Stimulated activated CD4-positive, alpha-beta T cell treated with anti-CD3 and anti-CD28 coated beads, Interleukin-4, amount 100 ng/mL, for 24 hours (primary cell): ENCODE results near the gene PPM1N.

Experiments
- DNase-seq: peaks from one replicate; pipeline ENCODE4 v3.0.0-alpha.2; 2020

The PPM1N gene

GRCh38 chr19:45492627-45493470 lies 5.4 kb upstream of the PPM1N start:
- no peak for DNase-seq

GRCh38 chr19:45494261-45494916 lies 3.9 kb upstream of the PPM1N start:
- DNase-seq, result no peak

DNA sequence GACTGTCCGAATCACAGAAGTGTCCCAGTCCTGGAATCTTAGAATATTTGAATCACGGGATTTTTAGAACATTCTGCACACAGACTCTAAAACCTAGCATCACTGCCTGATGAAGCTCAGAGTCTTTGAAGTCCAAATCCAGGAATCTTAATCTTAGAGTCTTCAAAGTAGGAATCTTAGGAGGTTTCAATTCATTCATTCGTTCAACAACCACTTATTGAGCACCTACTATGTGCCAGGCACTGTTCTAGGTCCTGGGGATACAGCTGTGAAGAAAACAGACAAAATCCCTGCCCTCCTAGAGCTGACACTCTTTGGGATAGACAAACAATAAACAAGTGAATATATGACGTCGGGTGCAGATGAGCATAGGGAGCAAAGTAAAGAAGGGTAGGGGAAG lies 3.1 kb upstream of the PPM1N start:
- DNase-seq, result no peak

DNA sequence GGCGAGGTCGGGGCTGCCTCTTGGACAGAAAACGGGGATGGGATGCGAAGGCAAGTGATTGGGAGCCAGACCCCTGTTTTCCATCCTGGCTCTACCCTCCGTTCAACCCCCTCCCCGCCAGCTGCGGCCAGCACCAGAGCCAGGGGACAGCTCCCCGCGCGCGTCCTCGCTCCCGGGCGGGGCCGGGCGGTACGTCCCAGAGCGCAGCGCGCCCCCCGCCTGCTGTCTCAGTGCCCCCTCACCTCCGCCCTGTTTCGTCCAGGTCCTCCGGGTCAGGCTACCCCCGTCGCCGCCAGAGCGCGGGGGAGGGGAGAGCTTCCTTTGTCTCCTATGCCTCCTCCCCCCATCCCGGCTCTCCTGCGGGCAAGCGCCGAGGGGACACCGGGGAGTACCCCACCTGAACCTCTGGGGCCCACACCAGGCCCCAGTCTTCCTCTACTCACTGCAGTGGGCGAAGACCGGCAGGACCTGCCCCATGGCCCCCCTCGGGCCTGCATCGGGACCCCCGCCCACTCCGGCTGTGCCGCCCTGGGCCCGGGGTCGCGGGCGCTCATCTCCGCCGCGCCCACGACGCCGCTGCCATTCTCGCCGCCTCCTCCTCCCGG lies 1.8 kb upstream of the PPM1N start:
- peak; percentile 44 for DNase-seq

- no peak for DNase-seq
Measured at GRCh38 chr19:45497791-45498190, 452 bp upstream of the PPM1N start.

DNA sequence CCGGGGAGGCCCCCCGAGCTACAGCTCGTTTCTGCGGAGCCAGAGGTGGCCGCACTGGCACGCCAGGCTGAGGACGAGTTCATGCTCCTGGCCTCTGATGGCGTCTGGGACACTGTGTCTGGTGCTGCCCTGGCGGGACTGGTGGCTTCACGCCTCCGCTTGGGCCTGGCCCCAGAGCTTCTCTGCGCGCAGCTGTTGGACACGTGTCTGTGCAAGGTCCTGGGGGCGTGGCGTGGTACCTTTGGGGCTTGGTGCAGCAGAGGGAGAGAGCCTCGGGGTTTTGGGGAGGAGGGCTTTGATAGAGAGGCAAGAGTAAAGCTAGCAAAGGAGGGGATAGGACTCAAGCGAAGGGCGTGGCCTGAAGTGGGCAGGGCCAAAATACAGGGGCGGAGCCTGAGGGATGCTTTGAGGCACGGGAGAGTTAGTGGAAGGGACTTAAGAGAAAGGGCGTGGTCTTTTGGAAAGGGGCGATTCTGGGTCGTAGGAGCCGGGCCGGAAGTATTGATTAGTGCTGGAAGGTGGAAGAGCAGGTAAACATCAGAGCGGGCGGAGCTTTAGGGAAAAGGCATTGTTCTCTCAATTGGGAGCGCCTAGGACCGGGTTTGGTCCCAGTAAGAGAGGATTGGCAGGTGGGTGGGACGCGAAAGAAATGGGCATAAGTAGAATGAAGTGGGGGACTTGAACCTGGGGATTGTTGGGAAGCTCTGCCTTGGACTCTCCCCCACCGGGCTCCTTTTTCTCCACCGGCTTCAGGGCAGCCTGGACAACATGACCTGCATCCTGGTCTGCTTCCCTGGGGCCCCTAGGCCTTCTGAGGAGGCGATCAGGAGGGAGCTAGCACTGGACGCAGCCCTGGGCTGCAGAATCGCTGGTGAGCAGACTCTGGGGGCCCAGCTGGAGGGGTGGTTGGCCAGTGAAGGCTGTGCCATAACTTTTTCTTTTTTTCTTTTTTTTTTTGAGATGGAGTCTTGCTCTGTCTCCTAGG lies 1.2 kb downstream of the PPM1N start:
- peak; percentile 61 for DNase-seq

DNA sequence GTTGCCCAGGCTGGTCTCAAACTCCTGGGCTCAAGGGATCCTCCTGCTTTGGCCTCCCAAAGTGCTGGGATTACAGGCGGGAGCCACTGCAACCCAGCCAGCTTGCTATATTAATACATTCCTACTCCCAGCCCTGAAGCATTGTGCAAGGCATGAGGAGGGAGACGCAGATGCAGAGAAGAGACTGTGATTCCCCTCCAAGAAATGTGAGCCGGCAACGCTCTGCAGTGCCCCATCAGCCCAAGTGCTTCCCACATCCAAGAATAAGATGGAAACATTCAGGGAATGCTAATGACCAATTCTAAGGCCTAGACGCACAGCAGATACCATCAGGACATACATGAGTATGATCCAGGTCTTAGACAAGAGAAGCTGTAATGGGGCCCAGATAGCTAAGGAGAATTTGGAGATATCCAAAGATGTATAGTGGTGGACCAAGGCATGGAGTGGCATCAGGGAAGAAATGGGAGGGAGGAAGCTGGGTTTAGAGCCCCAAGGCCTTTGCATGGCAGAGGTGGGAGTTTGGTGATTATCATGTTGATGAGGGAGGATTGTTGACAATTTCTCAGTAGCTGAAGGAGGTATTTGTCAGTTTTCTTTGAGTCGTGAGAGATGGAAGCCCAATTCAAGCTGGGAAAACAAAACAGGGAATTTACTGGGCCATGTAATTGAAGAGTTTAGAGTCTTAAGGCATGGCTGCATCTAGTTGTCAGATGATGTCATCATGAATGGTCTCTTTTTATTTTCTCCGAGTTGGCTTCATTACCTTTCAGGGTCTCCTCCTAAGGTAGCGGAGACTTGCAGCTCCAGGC lies 2.9 kb downstream of the PPM1N start:
- no peak for DNase-seq

DNA sequence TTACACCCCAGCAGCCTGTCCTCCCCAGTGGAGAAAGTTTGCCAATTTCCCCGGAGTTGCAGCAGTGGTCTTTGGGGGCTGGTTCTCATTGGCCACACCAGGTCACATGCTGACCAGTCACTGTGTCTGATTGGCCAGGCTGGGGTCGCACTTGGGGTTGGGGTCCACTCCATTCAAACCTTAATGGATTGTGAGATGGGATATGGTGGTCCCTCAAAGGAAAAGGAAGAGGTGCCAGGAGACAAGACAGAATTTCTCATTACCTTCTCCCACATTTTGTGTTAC lies 3.4 kb downstream of the PPM1N start:
- DNase-seq, result no peak

DNA sequence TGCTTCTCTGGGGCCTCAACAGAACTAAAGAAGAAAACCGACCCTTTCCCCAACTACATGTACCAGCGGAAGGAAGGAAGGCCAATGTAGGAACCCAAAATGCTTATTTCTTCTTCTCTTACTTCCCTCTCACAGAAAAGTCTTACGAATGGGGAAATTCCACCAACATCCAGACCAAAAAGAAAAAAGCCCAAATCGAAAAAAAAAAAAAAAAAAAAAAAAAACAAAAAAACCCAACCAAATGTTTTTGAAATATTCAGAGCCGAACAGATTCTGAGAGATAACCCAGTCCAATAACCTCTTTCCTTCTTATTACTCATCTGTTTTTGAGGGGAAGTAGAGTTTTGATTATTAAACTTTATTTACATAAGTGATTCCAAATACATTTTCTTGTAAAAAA lies 3.9 kb downstream of the PPM1N start:
- DNase-seq, result no peak

DNA sequence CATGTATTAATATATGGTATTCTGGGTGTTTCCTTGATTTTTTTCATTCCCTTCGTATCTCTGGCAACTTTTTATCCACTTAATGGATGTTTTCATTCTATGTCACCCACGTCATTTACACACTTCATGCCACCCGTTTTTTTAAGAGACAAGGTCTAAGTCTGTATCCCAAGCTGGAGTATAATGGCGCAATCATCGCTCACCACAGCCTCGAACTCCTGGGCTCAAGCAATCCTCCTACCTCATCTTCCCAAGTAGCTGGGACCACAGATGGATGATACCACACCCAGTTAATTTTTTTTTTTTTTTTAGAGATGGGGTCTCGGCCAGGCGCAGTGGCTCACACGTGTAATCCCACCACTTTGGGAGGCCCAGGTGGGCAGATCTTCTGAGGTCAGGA lies 5.7 kb downstream of the PPM1N start:
- DNase-seq, result no peak

GRCh38 chr19:45505151-45505995 lies 7.1 kb downstream of the PPM1N start:
- no peak for DNase-seq

GRCh38 chr19:45505996-45506245 lies 7.7 kb downstream of the PPM1N start:
- DNase-seq, result no peak

DNA sequence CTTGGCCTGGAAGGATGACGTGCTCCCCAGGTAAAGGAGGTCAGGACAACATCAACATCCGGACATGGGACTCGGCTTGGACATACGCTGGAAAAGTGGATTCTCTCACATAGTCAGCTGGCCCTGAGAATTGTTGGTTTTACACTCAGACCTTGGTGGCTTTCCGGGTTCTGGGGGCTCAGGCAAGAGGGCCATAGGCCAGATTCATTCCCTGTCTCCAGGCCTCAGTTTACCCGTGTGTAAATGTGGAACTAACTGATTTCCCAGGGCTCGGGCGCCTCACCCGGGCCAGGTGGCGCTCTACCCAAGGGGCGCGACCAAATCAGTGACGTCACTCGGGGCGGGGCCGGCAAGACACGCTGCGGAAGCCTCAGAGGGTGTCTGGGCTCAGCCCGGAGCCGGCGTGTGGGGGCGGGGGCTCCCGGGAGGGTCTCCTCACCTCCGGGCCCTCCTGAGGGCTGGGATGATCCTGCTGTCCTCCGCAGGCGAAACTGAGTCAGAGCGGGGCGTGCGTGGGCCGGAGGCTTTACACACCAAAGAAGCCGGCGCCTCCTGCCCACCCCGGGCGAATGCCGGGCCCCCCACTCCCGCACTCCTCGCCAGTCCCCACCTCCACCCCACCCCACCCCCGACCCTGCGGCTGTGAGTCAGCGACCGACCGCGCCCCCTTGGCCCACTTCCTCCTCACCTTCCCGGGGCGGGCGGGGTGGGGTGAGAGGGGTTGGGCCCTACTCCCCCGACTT lies 8.2 kb downstream of the PPM1N start:
- DNase-seq, result peak; percentile 99

- peak; percentile 92 for DNase-seq
Measured at GRCh38 chr19:45506989-45507871, 9.0 kb downstream of the PPM1N start, which contains the start of gene VASP. VASP (plus strand) TSS chr19:45507479; CDS start chr19:45507772, 293 bp downstream.

DNA sequence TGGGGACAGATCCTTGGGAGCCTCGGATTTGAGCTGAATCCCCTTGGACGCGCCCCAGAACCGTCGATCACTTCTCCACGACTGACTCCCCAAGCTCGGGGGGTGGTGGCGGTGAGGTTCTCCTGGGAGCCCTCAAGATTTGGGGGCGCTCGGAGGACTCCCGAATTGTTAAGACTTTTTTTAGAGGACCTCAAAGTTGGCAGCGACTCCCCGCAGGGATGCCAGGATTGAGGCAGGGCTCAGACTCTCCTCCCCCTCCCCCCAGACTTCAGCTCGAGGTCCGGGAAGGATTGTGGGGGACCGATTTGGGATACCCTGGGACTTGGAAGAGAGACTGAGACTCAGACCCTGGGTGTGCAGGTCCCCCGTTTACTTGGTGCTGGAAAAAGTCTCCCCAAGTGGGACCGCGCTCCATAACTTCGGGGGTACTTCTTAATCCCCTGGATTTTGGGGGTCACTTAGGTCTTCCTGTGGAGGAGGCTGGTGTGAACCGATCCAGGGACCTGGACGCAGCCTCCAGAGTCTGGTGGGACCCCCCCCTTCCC lies 9.7 kb downstream of the PPM1N start:
- DNase-seq, result no peak

DNA sequence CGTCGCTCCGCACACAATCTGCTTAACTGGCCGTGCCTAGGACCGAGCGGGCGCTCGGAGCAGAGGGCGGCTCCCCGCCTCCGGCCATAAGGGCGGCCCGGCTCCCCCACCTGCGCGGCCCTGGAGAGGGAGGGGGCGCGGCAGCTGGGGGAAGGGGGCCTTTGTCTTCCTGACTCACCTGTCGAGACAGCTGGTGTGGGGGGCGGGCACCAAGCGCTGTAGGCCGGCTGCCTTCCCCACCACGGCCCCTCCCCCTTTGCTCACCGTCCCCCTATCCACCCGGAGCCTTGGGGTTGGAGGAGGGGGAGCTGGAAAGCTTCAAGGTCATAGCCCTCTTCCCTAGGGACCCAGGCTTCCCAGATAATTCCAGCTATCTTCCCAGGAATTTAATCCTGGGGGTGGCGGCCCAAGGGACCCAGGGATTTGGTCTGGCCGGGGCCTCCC lies 10.2 kb downstream of the PPM1N start:
- DNase-seq, result peak; percentile 45

DNA sequence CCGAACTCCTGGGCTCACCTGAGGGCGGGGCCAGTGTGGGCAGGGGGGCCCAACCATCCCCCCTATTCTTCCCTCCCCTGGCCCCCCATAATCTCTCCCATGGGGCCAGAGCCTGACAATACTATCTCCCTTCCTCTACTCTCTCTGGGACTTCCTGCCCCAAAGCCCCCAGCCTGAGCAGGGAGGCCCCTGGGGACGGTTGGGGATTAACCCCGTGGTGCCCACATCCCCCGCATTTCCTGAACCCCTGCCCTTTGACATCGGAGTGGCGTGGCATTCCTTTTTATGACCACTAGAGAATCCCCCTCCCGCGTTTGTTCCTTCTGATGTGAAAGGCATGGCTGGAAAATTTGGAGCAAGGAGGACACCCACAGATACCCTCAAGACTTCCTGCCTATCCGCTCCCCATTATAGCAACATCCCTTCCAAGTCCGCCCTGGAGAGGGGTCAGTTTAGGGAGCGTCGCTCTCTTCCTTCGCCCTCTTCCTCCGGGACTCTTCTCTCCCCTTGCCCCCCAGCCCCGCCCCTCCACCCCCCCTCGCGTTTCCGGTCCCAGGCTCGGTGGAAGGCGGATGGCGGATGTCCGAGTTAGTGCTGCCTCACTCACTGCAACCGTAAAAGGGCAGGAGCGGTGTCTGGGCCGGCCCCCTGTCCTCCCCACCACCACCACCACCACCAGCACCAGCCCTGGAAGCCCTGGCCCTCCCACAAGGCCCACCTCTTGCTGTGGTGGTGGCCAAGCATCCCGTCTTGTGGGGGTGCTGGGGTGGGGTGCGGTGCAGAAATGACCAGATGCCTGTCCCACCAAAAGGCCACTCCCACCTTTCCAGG lies 10.8 kb downstream of the PPM1N start:
- DNase-seq, result peak; percentile 33

DNA sequence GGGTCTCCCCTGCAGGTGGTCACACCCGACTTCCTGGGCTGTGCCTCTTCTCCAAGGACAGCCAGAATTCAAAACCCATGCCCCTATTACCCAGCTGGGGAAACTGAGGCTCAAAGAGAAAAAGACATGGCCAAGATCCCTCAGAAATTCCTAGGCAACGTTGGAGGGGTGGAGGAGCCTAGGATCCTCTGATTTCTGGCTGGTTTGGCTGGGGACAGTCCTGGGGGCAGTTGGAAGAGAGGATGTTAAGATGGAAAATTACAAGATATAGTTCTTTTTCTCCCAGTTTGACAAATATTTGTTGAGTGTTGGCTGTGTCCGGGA lies 11.4 kb downstream of the PPM1N start:
- DNase-seq, result no peak
